Spleen (tissue), 11 donors: ENCODE results near the gene RPRD1B. TPM values are rescaled to one million over a fixed set of nuclear protein-coding genes. Genes with fewer than 3 reads are reported as not detected.

Experiments used
- DNase-seq: peaks from one replicate; pipeline ENCODE4 v3.0.0-alpha.2; 2020
- H3K27ac ChIP-seq, 8 donors: fragments of 200-600 bp; sonication (generic) in 7 of 8; 1 replicate in 4 of 8; 2 replicates in 4 of 8; pipeline versions ENCODE4 v1.5.0 to v1.8.0; 2016 to 2021; ENCODE audit warnings: inconsistent platforms in 4 of 8, mild to moderate bottlenecking in 4 of 8, moderate library complexity in 1 of 8
- H3K27me3 ChIP-seq, 7 donors: fragments of 200-600 bp; sonication (generic) in 6 of 7; replicated peaks in 1 of 7; 1 replicate in 4 of 7; 2 replicates in 3 of 7; pipeline versions ENCODE4 v1.5.0 to v1.8.0; 2016 to 2021; ENCODE audit warnings: inconsistent platforms in 3 of 7, mild to moderate bottlenecking in 1 of 7
- H3K36me3 ChIP-seq, 6 donors: fragments of 200-600 bp; sonication (generic) in 5 of 6; 1 replicate in 4 of 6; 2 replicates in 2 of 6; pipeline versions ENCODE4 v1.5.0 to v1.8.0; 2016 to 2021; ENCODE audit warnings: inconsistent platforms in 2 of 6
- H3K4me1 ChIP-seq, 6 donors: fragments of 200-600 bp; sonication (generic) in 5 of 6; 1 replicate in 3 of 6; 2 replicates in 3 of 6; pipeline versions ENCODE4 v1.5.0 to v1.8.0; 2016 to 2021; ENCODE audit warnings: inconsistent platforms in 3 of 6
- H3K4me3 ChIP-seq, 8 donors: fragments of 200-600 bp; sonication (generic) in 7 of 8; 1 replicate in 4 of 8; 2 replicates in 4 of 8; pipeline versions ENCODE4 v1.5.0 to v1.8.0; 2016 to 2021; ENCODE audit warnings: inconsistent platforms in 4 of 8, mild to moderate bottlenecking in 4 of 8, moderate library complexity in 2 of 8
- H3K9me3 ChIP-seq, 8 donors: fragments of 200-600 bp; sonication (generic) in 7 of 8; 1 replicate in 4 of 8; 2 replicates in 4 of 8; pipeline versions ENCODE4 v1.5.0 to v1.8.0; 2016 to 2021; ENCODE audit warnings: inconsistent platforms in 4 of 8
- POLR2A ChIP-seq, 3 donors: fragments of 450-650 bp; IDR thresholded peaks; one replicate each; pipeline ENCODE4 v1.5.1; 2017; ENCODE audit warnings: antibody characterized with exemption in 3 of 3, mild to moderate bottlenecking in 1 of 3
- POLR2AphosphoS5 ChIP-seq, 3 donors: sonication (generic); formaldehyde crosslinking; IDR thresholded peaks; one replicate each; pipeline ENCODE4 v1.5.1; 2017; ENCODE audit warnings: antibody characterized with exemption in 3 of 3
- WGBS, 5 donors: extraction: QIAGEN DNeasy Blood & Tissue Kit in 3 of 5; methylation state at CpG; one replicate each; pipeline versions ENCODE4 v1.1.5 to v1.1.7; 2013 to 2018; 5-methylcytosine and 5-hydroxymethylcytosine counted together
- intact Hi-C: fragments of 100-400 bp; cut with DNase I; formaldehyde crosslinking; loops from one replicate; pipeline ENCODE4 v1.15.0; 2023; ENCODE audit warnings: low total_unique reads
- polyA plus RNA-seq, 3 donors: library from polyadenylated mRNA; stranded (reverse); fragments of 200-250 nt; gene quantifications; one replicate each; pipeline ENCODE4 v1.2.1, GENCODE V29; 2013
- total RNA-seq, 7 donors: library from RNA; depleted of rRNA in 3 of 7; stranded (reverse); fragments of >200 nt in 3 of 7; fragmentation: NEBNext Ultra II Directional in 4 of 7; extraction: Animal tissue kit (Norgen Biotek cat#: 25700) in 4 of 7; gene quantifications; one replicate each; pipeline versions ENCODE4 v1.1.0 to v1.2.1, GENCODE V29; 2016 to 2021
- TF ChIP-seq, protein P1 (sequence below), 11 experiments: fragments of 200-600 bp in 7 of 11; fragments of 450-650 bp in 4 of 11; sonication (generic) in 4 of 11; IDR thresholded peaks in 8 of 11; conservative IDR thresholded peaks in 3 of 11; 1 replicate in 7 of 11; 2 replicates in 4 of 11; pipeline versions ENCODE4 v1.4.0 to v1.8.0; 2016 to 2021; ENCODE audit warnings: antibody characterized with exemption in 11 of 11, inconsistent platforms in 4 of 11, mild to moderate bottlenecking in 1 of 11
- donor health status: healthy with polysubstance abuse.
- donor health status: DM: no; HTN: no; CAD: no; lungs with moderate emphysema.
- donor health status: DM: no; HTN: no; CAD: no.
- donor health status: Bipolar disorder and iron deficiency.
- donor health status: healthy.
- donor health status: DM: no; HTN: no; CAD: no.
- donor health status: DM: yes; HTN: yes; CAD: no.

Gene RPRD1B
- total and polyA plus RNA-seq, 10 donors = 7.1 to 42.0 (median 31.2) TPM

DNA sequence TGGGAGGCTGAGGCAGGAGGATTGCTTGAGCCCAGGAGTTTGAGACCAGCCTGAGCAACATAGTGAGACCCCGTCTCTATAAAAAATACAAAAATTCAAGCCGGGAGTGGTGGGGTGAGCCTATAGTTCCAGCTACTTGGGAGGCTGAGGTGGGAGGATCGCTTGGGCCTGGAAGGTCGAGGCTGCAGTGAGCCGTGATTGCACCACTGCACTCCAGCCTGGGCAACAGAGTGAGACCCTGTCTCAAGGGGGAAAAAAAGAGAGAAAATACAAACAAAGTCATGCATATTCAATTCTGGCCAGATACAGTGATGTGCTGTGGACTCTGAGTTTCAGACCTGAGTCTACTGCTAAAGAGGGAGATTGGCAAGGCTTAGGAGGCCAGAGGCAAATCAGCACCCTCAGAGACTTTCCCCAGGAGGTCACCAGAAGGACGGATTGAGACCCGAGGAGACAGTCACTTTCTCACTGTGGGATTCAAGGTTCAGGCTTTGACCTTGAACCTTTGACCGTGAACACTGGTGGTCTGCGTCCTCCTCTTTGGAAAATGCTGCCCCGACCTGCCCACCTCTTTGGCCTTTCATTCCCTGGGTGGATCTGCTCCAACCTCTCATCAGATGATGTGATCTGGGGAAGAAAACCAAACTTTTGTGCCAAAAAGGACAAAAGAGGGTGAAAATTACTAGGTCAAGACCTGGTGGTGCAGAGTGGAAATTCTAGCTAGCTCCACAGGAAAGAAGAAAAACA, 100.3 kb downstream of the RPRD1B start:
- H3K27me3 ChIP-seq = no peaks in the 10 kb centered on the region
- TF ChIP-seq POLR2A (IDR thresholded peaks at IDR 0.05) = no peak
- TF ChIP-seq, protein P1, sequence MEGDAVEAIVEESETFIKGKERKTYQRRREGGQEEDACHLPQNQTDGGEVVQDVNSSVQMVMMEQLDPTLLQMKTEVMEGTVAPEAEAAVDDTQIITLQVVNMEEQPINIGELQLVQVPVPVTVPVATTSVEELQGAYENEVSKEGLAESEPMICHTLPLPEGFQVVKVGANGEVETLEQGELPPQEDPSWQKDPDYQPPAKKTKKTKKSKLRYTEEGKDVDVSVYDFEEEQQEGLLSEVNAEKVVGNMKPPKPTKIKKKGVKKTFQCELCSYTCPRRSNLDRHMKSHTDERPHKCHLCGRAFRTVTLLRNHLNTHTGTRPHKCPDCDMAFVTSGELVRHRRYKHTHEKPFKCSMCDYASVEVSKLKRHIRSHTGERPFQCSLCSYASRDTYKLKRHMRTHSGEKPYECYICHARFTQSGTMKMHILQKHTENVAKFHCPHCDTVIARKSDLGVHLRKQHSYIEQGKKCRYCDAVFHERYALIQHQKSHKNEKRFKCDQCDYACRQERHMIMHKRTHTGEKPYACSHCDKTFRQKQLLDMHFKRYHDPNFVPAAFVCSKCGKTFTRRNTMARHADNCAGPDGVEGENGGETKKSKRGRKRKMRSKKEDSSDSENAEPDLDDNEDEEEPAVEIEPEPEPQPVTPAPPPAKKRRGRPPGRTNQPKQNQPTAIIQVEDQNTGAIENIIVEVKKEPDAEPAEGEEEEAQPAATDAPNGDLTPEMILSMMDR (IDR thresholded peaks at IDR 0.05 in 8 of 11, conservative IDR thresholded peaks at IDR 0.05 in 3 of 11) = no peak
- no peak for TF ChIP-seq POLR2AphosphoS5 (IDR thresholded peaks at IDR 0.05)
- intact Hi-C loops = no loop called here
- no peak overlapping the region for H3K4me3 ChIP-seq
- 79 to 91% (median 85%) methylated on average over 10 of the region's 10 CpGs for WGBS, 5 donors
- DNase-seq = peak; percentile 21
- peak overlapping the region in 6 of 8 donors; percentile 29 to 65 (median 48) for H3K27ac ChIP-seq
- H3K9me3 ChIP-seq = no peaks in the 10 kb centered on the region
- peaks cover 0 to 64% (median 11%) of the 10 kb centered on the region in 6 donors for H3K36me3 ChIP-seq
- H3K4me1 ChIP-seq = peaks cover 0 to 34% (median 13%) of the 10 kb centered on the region in 6 donors

- peak; percentile 72 for DNase-seq
- Histone ChIP-seq H3K4me3 (no peak overlapping the region), H3K36me3 (peaks cover 0 to 64% (median 11%) of the 10 kb centered on the region in 6 donors), H3K4me1 (peaks cover 0 to 38% (median 17%) of the 10 kb centered on the region in 6 donors), H3K9me3 (no peaks in the 10 kb centered on the region), H3K27ac (peak overlapping the region in 7 of 8 donors; percentile 29 to 65 (median 46)), H3K27me3 (no peaks in the 10 kb centered on the region)
- TF ChIP-seq, protein P1 (IDR thresholded peaks at IDR 0.05 in 8 of 11, conservative IDR thresholded peaks at IDR 0.05 in 3 of 11) = no peak
- peak in 1 of 3 donors; percentile 40 for TF ChIP-seq POLR2AphosphoS5 (IDR thresholded peaks at IDR 0.05)
- intact Hi-C loops = no loop called here
- 31 to 44% (median 35%) methylated on average over 9 of the region's 9 CpGs for WGBS, 5 donors
Observed at GRCh38 chr20:38134427-38135270, 101.1 kb downstream of the RPRD1B start.

DNA sequence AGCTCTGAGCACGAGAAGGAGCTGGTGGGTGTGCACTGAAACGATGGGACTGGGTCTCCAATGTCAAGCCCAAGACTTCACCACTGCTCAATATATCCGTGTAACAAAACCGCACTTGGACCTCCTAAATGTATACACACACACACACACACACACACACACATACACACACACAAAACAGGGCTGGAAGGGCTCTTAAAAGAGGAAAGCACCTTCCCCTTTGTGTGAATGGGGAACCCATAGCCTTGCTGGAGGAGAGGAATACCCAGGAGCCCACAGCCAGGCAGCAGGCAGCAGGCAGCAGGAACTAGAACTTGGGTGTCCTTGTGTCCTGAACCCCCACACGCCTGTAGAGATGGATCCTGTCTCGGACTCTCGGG, 101.7 kb downstream of the RPRD1B start:
- Histone ChIP-seq H3K4me1 (peaks cover 2 to 45% (median 22%) of the 10 kb centered on the region in 6 donors), H3K36me3 (peaks cover 0 to 58% (median 11%) of the 10 kb centered on the region in 6 donors), H3K4me3 (no peak overlapping the region), H3K27ac (peak overlapping the region in 6 of 8 donors; percentile 29 to 65 (median 48)), H3K9me3 (no peaks in the 10 kb centered on the region), H3K27me3 (no peaks in the 10 kb centered on the region)
- 70 to 73% (median 71%) methylated on average over 7 of the region's 7 CpGs for WGBS, 5 donors
- TF ChIP-seq, protein P1 (IDR thresholded peaks at IDR 0.05 in 8 of 11, conservative IDR thresholded peaks at IDR 0.05 in 3 of 11) = no peak
- TF ChIP-seq POLR2A (IDR thresholded peaks at IDR 0.05) (no peak), POLR2AphosphoS5 (IDR thresholded peaks at IDR 0.05) (no peak)
- intact Hi-C loops = no loop called here
- no peak for DNase-seq
